HG02943 (cell line): ENCODE results near the gene ANKRD29.
"Not testable (repeated sequence)": the region's sequence is repeated elsewhere in the genome, so short reads cannot be mapped to it uniquely, and the experiment has no call there.

Source experiments
- ATAC-seq: cut with Tn5 transposase; IDR thresholded peaks from one replicate; pipeline ENCODE4 v1.9.1; 2021; ENCODE audit warnings: mild to moderate bottlenecking, low read depth, moderate library complexity; ENCODE audit not compliant: unreplicated experiment

The ANKRD29 gene

DNA sequence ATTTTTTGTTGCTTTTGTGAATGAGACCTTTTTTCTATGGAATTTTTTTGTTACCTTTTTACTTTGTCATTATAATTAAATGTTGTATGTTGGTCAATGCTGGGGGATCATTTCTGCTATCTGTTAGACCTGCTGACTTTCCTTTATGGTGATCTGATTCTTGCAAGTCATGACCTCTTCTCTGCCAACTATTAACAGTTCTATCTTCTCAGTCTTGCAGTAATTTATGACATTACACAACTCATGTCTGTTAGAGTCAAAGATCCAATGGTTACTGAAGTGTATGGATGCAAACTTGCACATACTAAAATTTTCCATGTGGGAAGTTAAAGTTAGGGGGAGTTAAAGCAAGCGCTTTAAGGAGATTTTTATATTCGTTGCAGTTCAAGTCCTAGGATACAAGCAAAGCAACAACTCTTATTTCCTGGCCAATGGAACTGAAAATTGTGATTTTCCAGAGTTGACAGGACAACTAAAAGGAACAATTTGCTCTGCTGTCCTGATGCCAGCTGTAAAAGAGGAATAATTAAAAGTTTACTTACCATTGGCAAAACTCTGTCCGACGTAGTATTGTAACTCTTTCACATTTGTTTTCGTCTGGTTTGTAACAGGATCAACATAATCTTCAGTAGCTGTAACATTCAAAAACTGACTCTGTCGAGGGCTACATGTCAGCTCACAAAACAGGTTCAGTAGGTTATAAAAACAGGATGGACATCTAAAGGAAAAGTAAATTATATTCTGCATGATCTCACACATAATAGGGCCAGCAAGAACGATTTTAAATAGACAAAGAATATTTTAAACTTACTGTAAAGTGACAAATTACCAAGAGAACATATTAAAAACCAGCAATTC lies 94.2 kb downstream of the ANKRD29 start:
- no peak for ATAC-seq

DNA sequence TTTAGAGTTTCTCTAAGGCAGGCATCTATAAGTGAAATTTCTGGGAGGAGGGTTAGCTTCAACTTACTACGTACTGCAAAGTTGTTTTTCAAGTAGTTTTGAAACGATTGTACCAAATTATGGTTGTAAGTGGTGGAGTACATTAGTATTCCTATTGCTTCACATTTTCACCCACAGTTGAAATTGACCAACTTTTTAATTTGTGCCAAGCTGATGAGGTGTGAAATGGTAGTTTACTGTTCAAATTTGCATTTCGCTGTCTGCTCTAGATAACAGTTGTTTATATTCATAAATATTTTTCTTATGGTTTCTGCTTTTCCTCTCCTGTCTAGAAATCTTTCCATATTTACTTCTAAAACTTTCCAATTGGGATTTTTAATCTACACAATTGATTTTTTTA lies 95.0 kb downstream of the ANKRD29 start:
- ATAC-seq: no peak

DNA sequence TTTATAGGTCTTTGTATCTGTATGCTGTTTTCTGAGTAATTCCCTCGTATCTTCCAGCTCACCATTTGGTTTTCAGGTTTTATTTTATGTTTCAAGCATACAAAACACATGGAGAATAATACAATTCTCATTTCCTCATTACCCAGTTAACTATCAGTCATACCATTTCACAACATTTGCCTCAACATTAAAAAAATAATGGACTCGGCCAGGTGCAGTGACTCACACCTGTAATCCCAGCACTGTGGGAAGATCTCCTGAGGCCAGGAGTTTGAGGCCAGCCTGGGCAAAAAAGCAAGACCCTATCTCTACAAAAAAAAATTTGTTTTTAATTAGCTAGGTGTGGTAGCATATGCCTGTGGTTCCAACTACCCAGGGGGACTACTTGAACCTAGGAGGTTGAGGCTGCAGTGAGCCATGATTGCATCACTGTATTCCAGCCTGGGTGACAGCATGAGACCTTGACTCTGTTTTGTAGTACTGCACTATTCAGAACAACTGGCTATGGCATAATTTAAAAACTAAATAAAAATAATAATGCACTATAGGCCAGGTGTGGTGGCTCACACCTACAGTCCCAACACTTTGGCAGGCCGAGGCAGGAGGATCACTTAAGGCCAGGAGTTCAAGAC lies 96.7 kb downstream of the ANKRD29 start:
- ATAC-seq: no peak

DNA sequence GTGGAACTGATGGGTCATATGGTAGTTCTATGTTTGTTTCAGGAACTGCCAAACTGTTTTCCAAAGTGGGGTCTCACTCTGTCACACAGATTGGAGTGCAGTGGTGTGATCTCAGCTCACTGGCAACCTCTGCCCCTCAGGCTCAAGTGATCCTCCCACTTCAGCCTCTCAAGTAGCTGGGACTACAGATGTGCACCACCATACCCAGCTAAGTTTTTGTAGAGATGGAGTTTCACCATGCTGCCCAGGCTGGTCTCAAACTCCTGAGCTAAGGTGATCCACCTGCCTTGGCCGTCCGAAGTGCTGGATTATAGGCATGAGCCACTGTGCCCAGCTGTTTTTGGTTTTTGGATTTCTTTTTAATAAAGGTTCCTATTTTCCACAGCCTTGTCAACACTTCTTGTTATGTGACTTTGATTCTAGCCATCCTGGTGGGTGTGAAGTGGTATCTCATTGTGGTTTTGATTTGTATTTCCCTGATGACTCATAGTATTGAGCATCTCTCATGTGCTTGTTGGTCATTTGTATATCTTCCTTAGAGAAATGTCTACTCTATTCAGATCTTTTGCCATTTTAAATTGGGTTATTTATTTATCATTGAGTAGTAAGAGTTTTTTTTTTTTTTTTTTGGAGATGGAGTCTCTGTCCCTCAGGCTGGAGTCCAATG lies 99.2 kb downstream of the ANKRD29 start:
- no peak for ATAC-seq

DNA sequence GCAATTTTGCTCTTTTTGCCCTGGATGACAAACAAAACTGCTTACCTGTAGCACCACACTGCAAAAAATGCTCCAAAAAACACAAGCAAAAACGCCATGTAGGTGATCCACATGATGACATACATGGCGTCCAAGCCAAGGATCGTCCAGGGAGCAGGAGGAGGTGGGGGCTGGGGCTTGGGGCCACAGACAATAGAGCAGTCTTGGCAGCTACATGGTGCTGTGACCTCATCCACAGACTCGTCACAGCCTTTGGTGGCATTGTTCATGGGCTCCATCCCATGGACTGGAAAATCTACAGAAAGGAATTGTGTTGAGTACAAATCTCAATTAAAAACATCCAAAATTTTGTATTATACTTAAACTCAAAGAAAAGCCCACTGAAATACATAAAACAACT lies 102.5 kb downstream of the ANKRD29 start:
- no peak for ATAC-seq

DNA sequence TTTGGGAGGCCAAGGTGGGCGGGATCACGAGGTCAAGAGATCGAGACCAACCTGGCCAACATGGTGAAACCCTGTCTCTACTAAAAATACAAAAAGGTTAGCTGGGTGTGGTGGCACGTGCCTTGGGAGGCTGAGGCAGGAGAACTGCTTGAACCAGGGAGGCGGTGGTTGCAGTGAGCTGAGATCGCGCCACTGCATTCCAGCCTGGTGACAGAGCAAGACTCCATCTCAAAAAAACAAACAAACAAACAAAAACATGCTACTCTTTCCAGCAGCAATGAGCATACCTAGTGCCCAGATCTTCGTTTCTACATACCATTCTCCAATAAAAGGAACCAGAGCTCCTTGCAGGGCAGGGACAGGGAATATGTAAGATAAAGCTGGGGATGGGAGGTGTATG lies 105.2 kb downstream of the ANKRD29 start:
- not testable (repeated sequence) for ATAC-seq

DNA sequence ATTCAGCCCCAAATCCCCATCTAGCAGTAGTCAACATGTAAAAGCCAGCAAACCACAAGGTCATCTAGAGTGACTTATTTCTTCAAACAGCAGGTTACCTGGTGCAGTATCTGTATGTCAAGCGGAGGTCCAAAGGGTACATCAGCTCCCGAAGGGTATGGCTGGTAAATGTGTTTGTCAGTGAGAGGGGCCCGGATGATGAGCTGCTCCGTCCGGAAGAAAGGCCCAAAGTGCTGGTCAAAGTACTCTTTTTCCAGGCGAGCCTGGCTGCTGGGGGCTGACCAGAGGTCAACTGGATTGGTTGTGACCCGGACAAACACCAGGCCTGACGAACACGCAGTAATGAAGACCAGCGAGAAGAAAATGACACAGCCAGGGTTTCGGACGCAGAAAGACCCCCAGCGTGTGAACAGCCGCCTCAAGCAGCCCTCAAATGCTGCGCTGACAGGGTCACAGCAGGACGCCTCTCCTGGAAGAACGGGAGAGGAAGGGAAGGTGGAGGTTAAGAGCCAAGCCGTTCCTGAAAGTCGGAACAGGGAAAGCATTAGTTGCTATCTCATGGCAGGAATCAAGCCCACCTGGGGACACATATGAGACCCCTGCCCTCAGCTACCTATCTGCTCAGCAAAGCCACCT lies 106.4 kb downstream of the ANKRD29 start:
- ATAC-seq: no peak

DNA sequence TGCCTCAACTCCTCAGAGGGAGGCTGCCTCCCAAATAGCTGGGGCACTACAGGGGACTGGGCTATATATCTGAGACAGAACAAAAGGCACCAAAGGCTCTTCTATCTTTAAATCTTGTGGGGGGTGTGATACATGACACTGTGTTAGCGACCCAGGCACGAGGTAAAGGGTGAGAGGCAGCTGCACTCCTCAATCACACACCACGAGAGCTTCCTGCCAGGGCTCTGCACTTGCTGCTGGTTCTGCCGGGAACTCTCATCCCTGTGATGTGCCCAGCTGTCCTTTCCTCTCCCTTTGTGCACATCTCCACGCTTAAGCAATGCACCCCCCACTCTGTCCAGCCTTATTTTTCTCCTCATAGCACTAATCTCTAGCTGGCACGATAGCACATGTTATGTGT lies 108.8 kb downstream of the ANKRD29 start:
- no peak for ATAC-seq

DNA sequence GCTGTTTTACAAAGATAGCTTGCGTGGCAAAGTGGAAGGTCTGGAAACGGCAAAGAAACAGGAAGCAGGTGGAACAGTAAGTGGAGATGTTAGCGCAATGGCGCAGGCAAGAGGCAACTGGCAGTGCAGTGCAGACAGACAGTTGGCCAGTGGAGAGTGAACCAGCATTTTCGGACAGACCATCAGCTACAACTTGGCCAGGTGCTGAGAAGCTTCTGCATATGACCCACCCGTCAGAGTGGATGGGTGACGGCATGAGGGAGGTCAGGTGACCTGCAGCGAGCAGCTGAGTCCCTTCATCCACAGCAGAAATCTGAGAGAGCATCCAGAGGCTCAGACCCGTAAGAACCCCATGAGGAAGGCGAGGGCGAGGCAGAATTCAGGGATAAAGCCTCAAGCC lies 110.2 kb downstream of the ANKRD29 start:
- no peak for ATAC-seq

DNA sequence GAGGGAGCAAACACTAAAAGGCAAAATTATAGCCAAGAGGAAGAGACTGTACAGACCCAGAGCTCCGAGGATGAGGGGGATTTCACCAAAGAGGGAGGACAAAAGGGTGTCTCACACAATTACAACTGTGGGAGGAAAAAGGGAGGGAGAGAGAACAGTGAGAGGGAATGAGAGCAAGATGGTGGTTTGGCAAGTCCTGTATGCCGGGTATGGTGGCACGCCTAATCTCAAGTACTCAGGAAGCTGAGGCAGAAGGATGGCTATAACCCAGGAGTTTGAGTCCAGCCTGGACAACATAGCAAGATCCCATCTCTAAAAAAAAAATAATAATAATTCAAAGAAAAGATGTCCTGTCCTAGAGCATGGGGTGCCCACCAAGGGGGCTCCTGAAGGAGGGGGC lies 110.7 kb downstream of the ANKRD29 start:
- ATAC-seq: no peak

DNA sequence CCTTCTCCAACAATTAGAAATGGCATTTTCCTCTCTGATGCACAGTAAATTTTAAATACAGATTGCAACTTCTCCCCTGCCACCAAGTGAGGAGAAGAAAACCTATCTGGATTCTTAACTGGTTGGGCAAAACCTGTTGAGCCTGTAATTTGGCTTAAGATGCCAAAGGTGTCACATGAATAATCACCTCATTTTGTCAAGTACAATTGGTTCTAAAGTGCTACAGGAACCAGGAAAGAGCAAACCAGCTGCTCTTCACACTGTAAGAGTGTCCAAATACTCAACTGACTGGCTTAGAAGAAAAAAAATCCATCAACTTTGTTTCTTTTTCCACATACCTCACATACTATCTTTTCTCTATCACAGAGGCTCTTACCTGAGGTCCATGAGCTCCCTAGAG lies 111.8 kb downstream of the ANKRD29 start:
- ATAC-seq: no peak
